ENCODE results near the gene STK17B. TPM values are rescaled to one million over a fixed set of nuclear protein-coding genes. Genes with fewer than 3 reads are reported as not detected.

The STK17B gene
- total and polyA plus RNA-seq, 9 of the 15 experiments (the other 6 are each of a cell fraction or from before 2014, with no cell fraction given): 2.3 to 17.7 (median 8.5) TPM

- peak; percentile 85 for TF ChIP-seq NCOR1 (IDR thresholded peaks at IDR 0.05)
- TF ChIP-seq ZNF280A (IDR thresholded peaks at IDR 0.05; ENCODE audit: low read depth, partially characterized antibody): no peak
- no peak for TF ChIP-seq OTX1 (CRISPR knock-in tag; IDR thresholded peaks at IDR 0.05)
- TF ChIP-seq ZNF384 (IDR thresholded peaks at IDR 0.05; ENCODE audit: low read depth, low read length): no peak
- peak; percentile 72; the same call in 1 of the 2 replicates for TF ChIP-seq ZNF134 (CRISPR knock-in tag; conservative IDR thresholded peaks at IDR 0.05)
- no peak for TF ChIP-seq SMAD4 (CRISPR knock-in tag; conservative IDR thresholded peaks at IDR 0.05)
- TF ChIP-seq ZNF408 (CRISPR knock-in tag; IDR thresholded peaks at IDR 0.05; ENCODE audit: low read depth): no peak
- TF ChIP-seq ZC3H8 (IDR thresholded peaks at IDR 0.05): no peak
- TF ChIP-seq CUX1 (CRISPR knock-in tag; IDR thresholded peaks at IDR 0.05): no peak
- no peak for TF ChIP-seq ZNF436 (CRISPR knock-in tag; IDR thresholded peaks at IDR 0.05)
- 0 out of 2 replicates have a peak, but pooled peaks have one; percentile 20 for TF ChIP-seq LEF1 (IDR thresholded peaks at IDR 0.05)
- peak; percentile 96 for TF ChIP-seq CBFA2T3 (IDR thresholded peaks at IDR 0.05)
- TF ChIP-seq ELK3 (CRISPR knock-in tag; IDR thresholded peaks at IDR 0.05): no peak
- no peak for TF ChIP-seq ZNF263 (CRISPR knock-in tag; IDR thresholded peaks at IDR 0.05; ENCODE audit: borderline replicate concordance)
- TF ChIP-seq HINFP (tag; conservative IDR thresholded peaks at IDR 0.05; ENCODE audit: low read depth): no peak
- TF ChIP-seq ARID3A (IDR thresholded peaks at IDR 0.05; ENCODE audit: borderline replicate concordance, low read depth, low read length): 0 out of 2 replicates have a peak, but pooled peaks have one; percentile 52
- no peak for TF ChIP-seq NELFE (IDR thresholded peaks at IDR 0.05; ENCODE audit: insufficient read depth, insufficient read length)
- no peak for TF ChIP-seq PHB (CRISPR knock-in tag; IDR thresholded peaks at IDR 0.05)
- no peak for TF ChIP-seq ZZZ3 (IDR thresholded peaks at IDR 0.05)
- no peak for TF ChIP-seq SIN3B (IDR thresholded peaks at IDR 0.05; ENCODE audit: low read depth)
These were observed 5.7 kb upstream of the STK17B start (continued) for GRCh38 chr2:196177124-196177523.
